Caki2 (cell line): ENCODE data around the gene GABRE. TPM values are rescaled to one million over a fixed set of nuclear protein-coding genes. Genes with fewer than 3 reads are reported as not detected.

ENCODE experiments used
- DNase-seq: peaks from one replicate; pipeline ENCODE4 v3.0.0-alpha.2; 2015; ENCODE audit warnings: low read depth
- in situ Hi-C: cut with HindIII; loops from 2 replicates; pipeline ENCODE4 v1.10.0; 2016; ENCODE audit warnings: low sequenced_read_pairs, low pct_unique_long_range_greater_than_20kb, mixed read lengths
- total RNA-seq: library from RNA; depleted of rRNA; stranded (reverse); fragments of >200 nt; shearing (Covaris generic); gene quantifications from 2 replicates; pipeline ENCODE4 v1.2.3, GENCODE V29; 2014; ENCODE audit warnings: low replicate concordance; rRNA removed

GABRE gene
- 4.0 and 6.0 TPM in 2 replicates for total RNA-seq

GRCh38 chrX:151974336-151975227 is at the start of gene GABRE:
GABRE (minus strand) TSS chrX:151974676; CDS start chrX:151974625, 51 bp downstream.
- peak; percentile 33 for DNase-seq
- in situ Hi-C loops, result no loop called here

GRCh38 chrX:152020888-152021287 is 46.4 kb upstream of the GABRE start:
- in situ Hi-C loops, result no loop called here
- DNase-seq, result no peak

- DNase-seq, result no peak
- in situ Hi-C loops, result no loop called here
These were observed 25.3 kb upstream of the GABRE start for GRCh38 chrX:151999813-152000212.

GRCh38 chrX:151997539-151997938 is 23.1 kb upstream of the GABRE start:
- in situ Hi-C loops, result no loop called here
- no peak for DNase-seq

GRCh38 chrX:151996347-151996746 is 21.9 kb upstream of the GABRE start:
- DNase-seq, result no peak
- in situ Hi-C loops, result no loop called here

- in situ Hi-C loops, result no loop called here
- no peak for DNase-seq
These were observed 20.0 kb upstream of the GABRE start for GRCh38 chrX:151994476-151994875.

- DNase-seq, result no peak
- in situ Hi-C loops, result no loop called here
These were observed 14.3 kb upstream of the GABRE start for GRCh38 chrX:151988706-151989299.

- in situ Hi-C loops, result no loop called here
- no peak for DNase-seq
These were observed 12.6 kb upstream of the GABRE start for GRCh38 chrX:151987108-151987507.

GRCh38 chrX:151985955-151986354 is 11.5 kb upstream of the GABRE start:
- in situ Hi-C loops, result no loop called here
- no peak for DNase-seq

GRCh38 chrX:151985531-151985930 is 11.1 kb upstream of the GABRE start:
- in situ Hi-C loops, result no loop called here
- DNase-seq, result no peak

GRCh38 chrX:151984902-151985301 is 10.4 kb upstream of the GABRE start:
- in situ Hi-C loops, result no loop called here
- no peak for DNase-seq

GRCh38 chrX:151984328-151984727 is 9.9 kb upstream of the GABRE start:
- in situ Hi-C loops, result no loop called here
- peak; percentile 47 for DNase-seq

GRCh38 chrX:151983186-151983585 is 8.7 kb upstream of the GABRE start:
- in situ Hi-C loops, result no loop called here
- no peak for DNase-seq

GRCh38 chrX:151982222-151982621 is 7.7 kb upstream of the GABRE start:
- DNase-seq, result peak; percentile 69
- in situ Hi-C loops, result no loop called here

- no peak for DNase-seq
- in situ Hi-C loops, result no loop called here
These were observed 6.7 kb upstream of the GABRE start for GRCh38 chrX:151981129-151981528.

- in situ Hi-C loops, result no loop called here
- DNase-seq, result no peak
These were observed 3.4 kb upstream of the GABRE start for GRCh38 chrX:151977923-151978322.

- no peak for DNase-seq
- in situ Hi-C loops, result no loop called here
These were observed 2.5 kb upstream of the GABRE start for GRCh38 chrX:151977009-151977408.

- in situ Hi-C loops, result no loop called here
- DNase-seq, result no peak
These were observed 1.3 kb upstream of the GABRE start for GRCh38 chrX:151975736-151976275.

- in situ Hi-C loops, result no loop called here
- DNase-seq, result no peak
These were observed 735 bp upstream of the GABRE start for GRCh38 chrX:151975228-151975593.
